Limb (tissue), 2 donors: ENCODE results near the gene OIT3.
"Not testable (repeated sequence)": the region's sequence is repeated elsewhere in the genome, so short reads cannot be mapped to it uniquely, and the experiment has no call there.

Experiments used
- DNase-seq, 2 donors: peaks; one replicate each; pipeline ENCODE4 v3.0.0-alpha.2; 2016; ENCODE audit errors: extremely low spot score in 2 of 2

OIT3 gene

GRCh38 chr10:72899545-72899944 is 6.0 kb downstream of the OIT3 start:
- no peak for DNase-seq

GRCh38 chr10:72903941-72904446 is 10.5 kb downstream of the OIT3 start:
- DNase-seq: not testable (repeated sequence)

- DNase-seq: no peak
These were observed 11.3 kb downstream of the OIT3 start for GRCh38 chr10:72904806-72905205.

GRCh38 chr10:72906446-72906845 is 12.9 kb downstream of the OIT3 start:
- DNase-seq: no peak

GRCh38 chr10:72910705-72911104 is 17.2 kb downstream of the OIT3 start:
- no peak for DNase-seq

GRCh38 chr10:72911758-72912157 is 18.2 kb downstream of the OIT3 start:
- no peak for DNase-seq

- no peak for DNase-seq
These were observed 19.2 kb downstream of the OIT3 start for GRCh38 chr10:72912736-72913135.

GRCh38 chr10:72913287-72913686 is 19.7 kb downstream of the OIT3 start:
- DNase-seq: no peak

- DNase-seq: not testable (repeated sequence)
These were observed 23.7 kb downstream of the OIT3 start for GRCh38 chr10:72917201-72917600.

- DNase-seq: not testable (repeated sequence)
These were observed 24.3 kb downstream of the OIT3 start for GRCh38 chr10:72917803-72918332.

GRCh38 chr10:72918352-72918751 is 24.8 kb downstream of the OIT3 start:
- DNase-seq: no peak

GRCh38 chr10:72921147-72921683 is 27.7 kb downstream of the OIT3 start:
- not testable (repeated sequence) for DNase-seq

- no peak for DNase-seq
These were observed 30.8 kb downstream of the OIT3 start for GRCh38 chr10:72924351-72924750.

- DNase-seq: no peak
These were observed 32.5 kb downstream of the OIT3 start for GRCh38 chr10:72925951-72926465.

- no peak for DNase-seq
These were observed 33.9 kb downstream of the OIT3 start for GRCh38 chr10:72927485-72927884.

- no peak for DNase-seq
These were observed 35.3 kb downstream of the OIT3 start for GRCh38 chr10:72928798-72929197.

- no peak for DNase-seq
These were observed 36.7 kb downstream of the OIT3 start for GRCh38 chr10:72930276-72930675.

GRCh38 chr10:72932259-72933015 is 38.9 kb downstream of the OIT3 start:
- DNase-seq: no peak

GRCh38 chr10:72935361-72935760 is 41.8 kb downstream of the OIT3 start:
- no peak for DNase-seq

- DNase-seq: no peak
These were observed 50.1 kb downstream of the OIT3 start for GRCh38 chr10:72943498-72944234.

- no peak for DNase-seq
These were observed 53.4 kb downstream of the OIT3 start for GRCh38 chr10:72946963-72947362.

GRCh38 chr10:72948762-72949161 is 55.2 kb downstream of the OIT3 start:
- no peak for DNase-seq
